K562 (cell line): ENCODE data around the gene HOXB8. TPM values are rescaled to one million over a fixed set of nuclear protein-coding genes. Genes with fewer than 3 reads are reported as not detected.

Experiments used
- BCOR ChIP-seq: fragments of 450-650 bp; IDR thresholded peaks from 2 replicates; pipeline ENCODE4 v1.6.1; 2016
- CXXC5 ChIP-seq: fragments of 250-450 bp; sonication (Bioruptor Pico); IDR thresholded peaks from 2 replicates; pipeline ENCODE4 v1.8.0; 2022; ENCODE audit warnings: inconsistent platforms, mild to moderate bottlenecking, moderate library complexity
- ELF1 ChIP-seq: fragments of 200-800 bp; sonication (Bioruptor generic); IDR thresholded peaks from 2 replicates; pipeline ENCODE4 v1.6.1; 2016; ENCODE audit warnings: missing genetic modification characterization, missing compliant biosample characterization
- HNRNPLL ChIP-seq: fragments of 200-400 bp; formaldehyde crosslinking; IDR thresholded peaks from 2 replicates; pipeline ENCODE4 v1.6.1; 2017; ENCODE audit warnings: low read length, low read depth, mild to moderate bottlenecking; ENCODE audit not compliant: poor library complexity, severe bottlenecking
- HSF4 ChIP-seq: fragments of 250-450 bp; sonication (Bioruptor Pico); IDR thresholded peaks from 2 replicates; pipeline ENCODE4 v2.1.2; 2022; ENCODE audit warnings: mild to moderate bottlenecking, moderate library complexity, borderline replicate concordance
- KAT7 ChIP-seq: sonication (generic); formaldehyde crosslinking; IDR thresholded peaks from 2 replicates; pipeline ENCODE4 v1.8.0; 2022; ENCODE audit warnings: missing genetic modification reagents, mild to moderate bottlenecking, borderline replicate concordance
- MAX ChIP-seq: sonication (generic); formaldehyde crosslinking; IDR thresholded peaks from 2 replicates; pipeline ENCODE4 v1.9.0; 2022; ENCODE audit warnings: mild to moderate bottlenecking, missing genetic modification reagents
- MCM2 ChIP-seq: fragments of 450-650 bp; IDR thresholded peaks from 2 replicates; pipeline ENCODE4 v1.6.1; 2017; ENCODE audit warnings: low read depth, mild to moderate bottlenecking
- MECOM ChIP-seq: fragments of 250-450 bp; sonication (Bioruptor Pico); IDR thresholded peaks from 2 replicates; pipeline ENCODE4 v1.8.0; 2022; ENCODE audit warnings: inconsistent platforms
- MIER1 ChIP-seq: fragments of 450-650 bp; IDR thresholded peaks from 2 replicates; pipeline ENCODE4 v1.6.1; 2016; ENCODE audit warnings: antibody characterized with exemption, mild to moderate bottlenecking, low read depth
- NFE2 ChIP-seq: IDR thresholded peaks from 2 replicates; pipeline ENCODE4 v1.6.1; 2014; ENCODE audit warnings: antibody characterized with exemption, low read depth
- NFRKB ChIP-seq: fragments of 450-650 bp; IDR thresholded peaks from 2 replicates; pipeline ENCODE4 v1.6.1; 2016; ENCODE audit warnings: low read depth
- NFYB ChIP-seq: IDR thresholded peaks from 2 replicates; pipeline ENCODE4 v1.6.1; 2011; ENCODE audit warnings: mild to moderate bottlenecking, moderate library complexity; ENCODE audit not compliant: insufficient read length; ENCODE audit errors: extremely low read depth
- NR2C1 ChIP-seq, 2 experiments: fragments of 450-650 bp; IDR thresholded peaks; 2 replicates each; pipeline ENCODE4 v1.6.1; 2017; ENCODE audit warnings: mild to moderate bottlenecking in 2 of 2, antibody characterized with exemption in 1 of 2, inconsistent platforms in 1 of 2, missing compliant biosample characterization in 1 of 2, missing genetic modification characterization in 1 of 2
- PBX2 ChIP-seq, 2 experiments: IDR thresholded peaks in 1 of 2; conservative IDR thresholded peaks in 1 of 2; 2 replicates each; pipeline ENCODE4 v1.6.1; 2016; ENCODE audit warnings: low read depth in 2 of 2, mild to moderate bottlenecking in 1 of 2, missing compliant biosample characterization in 1 of 2, missing genetic modification characterization in 1 of 2, moderate library complexity in 1 of 2
- SPI1 ChIP-seq: IDR thresholded peaks from 2 replicates; pipeline ENCODE4 v1.6.1; 2011; ENCODE audit warnings: low read depth, low read length, control low read depth, borderline replicate concordance
- TAF9B ChIP-seq: fragments of 450-650 bp; IDR thresholded peaks from 2 replicates; pipeline ENCODE4 v1.6.1; 2018; ENCODE audit warnings: mild to moderate bottlenecking; ENCODE audit not compliant: partially characterized antibody
- ZNF197 ChIP-seq: fragments of 200-800 bp; sonication (Bioruptor generic); IDR thresholded peaks from 2 replicates; pipeline ENCODE4 v1.6.1; 2016; ENCODE audit warnings: low read depth, missing genetic modification characterization, missing compliant biosample characterization
- ZNF592 ChIP-seq: fragments of 450-650 bp; IDR thresholded peaks from 2 replicates; pipeline ENCODE4 v1.6.1; 2017; ENCODE audit warnings: antibody characterized with exemption, mild to moderate bottlenecking
- ZNF644 ChIP-seq: fragments of 200-800 bp; sonication (Bioruptor generic); IDR thresholded peaks from 2 replicates; pipeline ENCODE4 v1.6.1; 2016; ENCODE audit warnings: low read depth, missing genetic modification characterization, missing compliant biosample characterization
- ZNF668 ChIP-seq: fragments of 250-450 bp; sonication (Bioruptor Pico); IDR thresholded peaks from 2 replicates; pipeline ENCODE4 v1.8.0; 2022; ENCODE audit warnings: mild to moderate bottlenecking, inconsistent platforms
- polyA plus RNA-seq, 8 experiments: library from polyadenylated mRNA; depleted of rRNA in 4 of 8; stranded (reverse) in 5 of 8; unstranded in 3 of 8; fragments of >200 nt; fragmentation: Nextera tagmentation in 2 of 8; fragmentation: Illumina TruSeq in 1 of 8; extraction: Ambion mirVana in 2 of 8; extraction: Trizol in 1 of 8; gene quantifications; 2 replicates each; pipeline versions ENCODE4 v1.2.1 to v1.2.3, GENCODE V29; 2011 to 2014; ENCODE audit warnings: inconsistent platforms in 1 of 8, missing spikeins in 1 of 8
- total RNA-seq, 7 experiments: library from RNA; depleted of rRNA in 6 of 7; stranded (reverse); fragments of >200 nt in 6 of 7; fragmentation: Illumina TruSeq in 2 of 7; extraction: Trizol in 2 of 7; gene quantifications; 2 replicates each; pipeline versions ENCODE4 v1.2.1 to v1.2.3, GENCODE V29; 2011 to 2021; ENCODE audit warnings: low replicate concordance in 1 of 7

HOXB8 gene
- total and polyA plus RNA-seq, 9 of the 15 experiments (the other 6 are each of a cell fraction or from before 2014, with no cell fraction given): 0.52 to 23.8 (median 3.6) TPM

- TF ChIP-seq PBX2 (CRISPR knock-in tag; IDR thresholded peaks at IDR 0.05; ENCODE audit: low read depth) (no peak), PBX2 (tag; conservative IDR thresholded peaks at IDR 0.05; ENCODE audit: low read depth) (no peak), MECOM (0 out of 2 replicates have a peak, but pooled peaks have one; percentile 25), NR2C1 (IDR thresholded peaks at IDR 0.05) (no peak), NR2C1 (tag; IDR thresholded peaks at IDR 0.05) (0 out of 2 replicates have a peak, but pooled peaks have one; percentile 14), BCOR (no peak), ZNF668 (no peak), MIER1 (no peak), ZNF644 (no peak), ZNF197 (no peak), TAF9B (no peak), NFRKB (peak; percentile 79), ZNF592 (peak; percentile 85), NFYB (no peak), CXXC5 (0 out of 2 replicates have a peak, but pooled peaks have one; percentile 24), HNRNPLL (no peak), MCM2 (no peak), ELF1 (tag) (no peak), MAX (CRISPR knock-in tag) (no peak), KAT7 (CRISPR knock-in tag) (0 out of 2 replicates have a peak, but pooled peaks have one; percentile 20), HSF4 (CRISPR knock-in tag) (peak; percentile 46; the same call in 1 of the 2 replicates), NFE2 (no peak), SPI1 (peak; percentile 81)
Observed at GRCh38 chr17:48631693-48632578, 16.8 kb upstream of the HOXB8 start (continued).
